GM18907 (cell line): ENCODE measurements around the gene DTNB.

ENCODE experiments used
- ATAC-seq: cut with Tn5 transposase; IDR thresholded peaks from one replicate; pipeline ENCODE4 v1.9.1; 2021; ENCODE audit warnings: mild to moderate bottlenecking, moderate library complexity; ENCODE audit not compliant: unreplicated experiment

Gene DTNB

GRCh38 chr2:25592766-25593292 is 80.5 kb downstream of the DTNB start:
- no peak for ATAC-seq

- no peak for ATAC-seq
Observed at GRCh38 chr2:25590921-25591505, 82.4 kb downstream of the DTNB start.

GRCh38 chr2:25589676-25590205 is 83.6 kb downstream of the DTNB start:
- no peak for ATAC-seq

GRCh38 chr2:25588576-25588975 is 84.8 kb downstream of the DTNB start:
- ATAC-seq, result no peak

- peak; percentile 38 for ATAC-seq
Observed at GRCh38 chr2:25587361-25587760, 86.0 kb downstream of the DTNB start.

GRCh38 chr2:25586726-25587144 is 86.6 kb downstream of the DTNB start:
- ATAC-seq, result peak; percentile 67

- no peak for ATAC-seq
Observed at GRCh38 chr2:25585189-25585588, 88.2 kb downstream of the DTNB start.

- ATAC-seq, result no peak
Observed at GRCh38 chr2:25582077-25582830, 91.1 kb downstream of the DTNB start.

GRCh38 chr2:25576596-25576995 is 96.8 kb downstream of the DTNB start:
- no peak for ATAC-seq

- ATAC-seq, result no peak
Observed at GRCh38 chr2:25572638-25573037, 100.7 kb downstream of the DTNB start.

GRCh38 chr2:25570161-25570845 is 103.1 kb downstream of the DTNB start:
- ATAC-seq, result no peak

- peak; percentile 47 for ATAC-seq
Observed at GRCh38 chr2:25567406-25567805, 106.0 kb downstream of the DTNB start.

GRCh38 chr2:25566694-25567093 is 106.7 kb downstream of the DTNB start:
- peak; percentile 68 for ATAC-seq

GRCh38 chr2:25566094-25566493 is 107.3 kb downstream of the DTNB start:
- ATAC-seq, result no peak

- no peak for ATAC-seq
Observed at GRCh38 chr2:25561136-25561850, 112.1 kb downstream of the DTNB start.

- no peak for ATAC-seq
Observed at GRCh38 chr2:25559148-25559547, 114.2 kb downstream of the DTNB start.

GRCh38 chr2:25558262-25558661 is 115.1 kb downstream of the DTNB start:
- peak; percentile 70 for ATAC-seq

- ATAC-seq, result peak; percentile 32
Observed at GRCh38 chr2:25557179-25558036, 116.0 kb downstream of the DTNB start.

- no peak for ATAC-seq
Observed at GRCh38 chr2:25552318-25552717, 121.1 kb downstream of the DTNB start.

GRCh38 chr2:25551316-25551715 is 122.1 kb downstream of the DTNB start:
- ATAC-seq, result no peak
